GM12878 (cell line): ENCODE measurements around the gene COQ10B. TPM values are rescaled to one million over a fixed set of nuclear protein-coding genes. Genes with fewer than 3 reads are reported as not detected.

ENCODE experiments used
- BMI1 ChIP-seq: fragments of 450-650 bp; IDR thresholded peaks from 2 replicates; pipeline ENCODE4 v1.6.1; 2016; ENCODE audit warnings: mild to moderate bottlenecking, moderate library complexity, borderline replicate concordance
- CBX5 ChIP-seq: sonication (generic); IDR thresholded peaks from 2 replicates; pipeline ENCODE4 v1.6.1; 2016; ENCODE audit warnings: low read depth, moderate library complexity, mild to moderate bottlenecking, inconsistent platforms
- EZH2 ChIP-seq: IDR thresholded peaks from 2 replicates; pipeline ENCODE4 v1.6.1; 2012; ENCODE audit warnings: low read depth, mild to moderate bottlenecking, control low read depth, inconsistent platforms, low read length, borderline replicate concordance; ENCODE audit not compliant: control insufficient read depth
- KAT2A ChIP-seq: conservative IDR thresholded peaks from 2 replicates; pipeline ENCODE4 v1.6.1; 2011; ENCODE audit warnings: low read depth, low read length; ENCODE audit not compliant: control insufficient read depth
- NR2C1 ChIP-seq: fragments of 450-650 bp; IDR thresholded peaks from 2 replicates; pipeline ENCODE4 v1.6.1; 2017; ENCODE audit warnings: antibody characterized with exemption, mild to moderate bottlenecking, moderate library complexity
- PAX8 ChIP-seq: fragments of 450-650 bp; IDR thresholded peaks from 2 replicates; pipeline ENCODE4 v1.6.1; 2017; ENCODE audit warnings: mild to moderate bottlenecking, moderate library complexity
- SIX5 ChIP-seq: IDR thresholded peaks from 2 replicates; pipeline ENCODE4 v1.6.1; 2011; ENCODE audit warnings: mild to moderate bottlenecking, low read depth, low read length, moderate library complexity; ENCODE audit not compliant: severe bottlenecking
- STAT3 ChIP-seq: IDR thresholded peaks from 2 replicates; pipeline ENCODE4 v1.6.1; 2011; ENCODE audit warnings: low read depth, low read length, improper control_type of control experiment
- TCF3 ChIP-seq: IDR thresholded peaks from 2 replicates; pipeline ENCODE4 v1.6.1; 2012; ENCODE audit warnings: low read depth, mild to moderate bottlenecking, low read length, borderline replicate concordance; ENCODE audit not compliant: insufficient read depth
- ZNF274 ChIP-seq: IDR thresholded peaks from one replicate; pipeline ENCODE4 v1.8.0; 2011; ENCODE audit not compliant: insufficient read length, insufficient read depth
- polyA plus RNA-seq, 11 experiments: library from polyadenylated mRNA; depleted of rRNA in 4 of 11; unstranded in 6 of 11; stranded (reverse) in 5 of 11; fragments of >200 nt; fragmentation: Nextera tagmentation in 4 of 11; fragmentation: Illumina TruSeq in 1 of 11; extraction: Ambion mirVana in 4 of 11; extraction: Trizol in 1 of 11; gene quantifications; 1 replicate in 1 of 11; 2 replicates in 10 of 11; pipeline versions ENCODE4 v1.2.1 to v1.2.3, GENCODE V29; 2011 to 2016; ENCODE audit warnings: inconsistent platforms in 2 of 11, missing spikeins in 2 of 11, low read depth in 1 of 11
- total RNA-seq, 4 experiments: library from RNA; depleted of rRNA in 3 of 4; stranded (reverse); fragments of >200 nt in 3 of 4; fragmentation: Illumina TruSeq in 1 of 4; extraction: Trizol in 1 of 4; gene quantifications; 2 replicates each; pipeline versions ENCODE4 v1.2.1 to v1.2.3, GENCODE V29; 2013 to 2021
- TF ChIP-seq, protein P1 (sequence below): fragments of 450-650 bp; IDR thresholded peaks from 2 replicates; pipeline ENCODE4 v1.6.1; 2018; ENCODE audit warnings: borderline replicate concordance, mild to moderate bottlenecking; ENCODE audit not compliant: partially characterized antibody
- TF ChIP-seq, protein P2 (sequence below): fragments of 450-650 bp; IDR thresholded peaks from 2 replicates; pipeline ENCODE4 v1.6.1; 2016; ENCODE audit warnings: mild to moderate bottlenecking, moderate library complexity, borderline replicate concordance
- TF ChIP-seq, protein P3 (sequence below): fragments of 450-650 bp; IDR thresholded peaks from 2 replicates; pipeline ENCODE4 v1.6.1; 2017; ENCODE audit warnings: mild to moderate bottlenecking
- TF ChIP-seq, protein P4 (sequence below): fragments of 450-650 bp; formaldehyde crosslinking; IDR thresholded peaks from 2 replicates; pipeline ENCODE4 v1.4.0; 2020; ENCODE audit warnings: mild to moderate bottlenecking, moderate library complexity

Gene COQ10B
- total and polyA plus RNA-seq, 10 of the 15 experiments (the other 5 are each of a cell fraction or from before 2014, with no cell fraction given) = 3.6 to 23.2 (median 13.2) TPM

DNA sequence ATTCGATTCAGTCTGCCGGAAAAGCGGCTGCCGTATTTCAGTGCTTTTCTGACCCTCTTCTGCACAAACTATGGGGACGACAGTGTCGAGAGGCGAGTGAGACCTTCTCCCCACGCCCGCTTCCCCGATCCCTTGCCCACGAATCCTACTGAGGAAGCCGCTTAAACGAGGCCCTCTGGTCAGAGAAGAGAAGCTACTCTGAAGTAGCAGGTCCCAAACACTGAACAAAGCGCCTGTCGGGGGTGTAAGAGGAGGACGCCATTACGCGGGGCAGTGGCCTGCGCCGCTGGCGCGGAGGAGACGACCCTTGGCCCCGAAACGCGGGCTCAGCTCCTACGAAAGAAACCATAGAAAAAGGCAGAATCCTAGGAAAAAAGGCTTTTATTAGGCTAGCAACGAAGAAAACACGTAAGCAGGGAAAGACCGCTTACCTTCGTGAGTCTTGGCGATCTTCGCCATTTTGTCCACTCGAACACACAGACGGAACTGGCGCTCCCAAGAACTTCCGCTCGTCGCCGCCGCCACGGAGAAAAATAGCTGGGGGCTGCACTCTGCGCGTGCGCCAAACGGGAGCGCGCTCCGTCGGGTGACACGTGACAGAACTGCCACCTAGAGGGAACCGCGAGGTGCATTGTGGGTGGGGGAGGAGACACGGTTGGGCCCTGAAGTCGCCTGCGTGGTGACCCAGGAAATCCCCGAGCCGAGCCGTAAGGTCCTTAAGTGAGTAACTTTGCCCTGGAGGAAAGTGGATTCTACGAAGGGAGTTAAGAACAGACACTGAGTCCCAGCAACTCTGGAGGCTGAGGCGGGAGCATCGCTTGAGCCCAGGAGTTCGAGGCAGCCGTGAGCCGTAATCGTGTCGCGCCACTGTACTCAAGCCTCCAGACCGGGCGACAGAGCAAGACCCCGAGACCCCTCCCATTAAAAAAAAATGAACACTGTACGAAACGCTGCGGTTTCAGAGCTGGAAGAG is 18.5 kb upstream of the COQ10B start, which contains the start of gene SF3B1 (continued):
- peak; percentile 55 for TF ChIP-seq NR2C1
- TF ChIP-seq CBX5 = no peak
- no peak for TF ChIP-seq BMI1
- peak; percentile 84; the same call in 1 of the 2 replicates for TF ChIP-seq PAX8
- TF ChIP-seq, protein P1, sequence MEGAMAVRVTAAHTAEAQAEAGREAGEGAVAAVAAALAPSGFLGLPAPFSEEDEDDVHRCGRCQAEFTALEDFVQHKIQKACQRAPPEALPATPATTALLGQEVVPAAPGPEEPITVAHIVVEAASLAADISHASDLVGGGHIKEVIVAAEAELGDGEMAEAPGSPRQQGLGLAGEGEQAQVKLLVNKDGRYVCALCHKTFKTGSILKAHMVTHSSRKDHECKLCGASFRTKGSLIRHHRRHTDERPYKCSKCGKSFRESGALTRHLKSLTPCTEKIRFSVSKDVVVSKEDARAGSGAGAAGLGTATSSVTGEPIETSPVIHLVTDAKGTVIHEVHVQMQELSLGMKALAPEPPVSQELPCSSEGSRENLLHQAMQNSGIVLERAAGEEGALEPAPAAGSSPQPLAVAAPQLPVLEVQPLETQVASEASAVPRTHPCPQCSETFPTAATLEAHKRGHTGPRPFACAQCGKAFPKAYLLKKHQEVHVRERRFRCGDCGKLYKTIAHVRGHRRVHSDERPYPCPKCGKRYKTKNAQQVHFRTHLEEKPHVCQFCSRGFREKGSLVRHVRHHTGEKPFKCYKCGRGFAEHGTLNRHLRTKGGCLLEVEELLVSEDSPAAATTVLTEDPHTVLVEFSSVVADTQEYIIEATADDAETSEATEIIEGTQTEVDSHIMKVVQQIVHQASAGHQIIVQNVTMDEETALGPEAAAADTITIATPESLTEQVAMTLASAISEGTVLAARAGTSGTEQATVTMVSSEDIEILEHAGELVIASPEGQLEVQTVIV = peak; percentile 22
- TF ChIP-seq, protein P2, sequence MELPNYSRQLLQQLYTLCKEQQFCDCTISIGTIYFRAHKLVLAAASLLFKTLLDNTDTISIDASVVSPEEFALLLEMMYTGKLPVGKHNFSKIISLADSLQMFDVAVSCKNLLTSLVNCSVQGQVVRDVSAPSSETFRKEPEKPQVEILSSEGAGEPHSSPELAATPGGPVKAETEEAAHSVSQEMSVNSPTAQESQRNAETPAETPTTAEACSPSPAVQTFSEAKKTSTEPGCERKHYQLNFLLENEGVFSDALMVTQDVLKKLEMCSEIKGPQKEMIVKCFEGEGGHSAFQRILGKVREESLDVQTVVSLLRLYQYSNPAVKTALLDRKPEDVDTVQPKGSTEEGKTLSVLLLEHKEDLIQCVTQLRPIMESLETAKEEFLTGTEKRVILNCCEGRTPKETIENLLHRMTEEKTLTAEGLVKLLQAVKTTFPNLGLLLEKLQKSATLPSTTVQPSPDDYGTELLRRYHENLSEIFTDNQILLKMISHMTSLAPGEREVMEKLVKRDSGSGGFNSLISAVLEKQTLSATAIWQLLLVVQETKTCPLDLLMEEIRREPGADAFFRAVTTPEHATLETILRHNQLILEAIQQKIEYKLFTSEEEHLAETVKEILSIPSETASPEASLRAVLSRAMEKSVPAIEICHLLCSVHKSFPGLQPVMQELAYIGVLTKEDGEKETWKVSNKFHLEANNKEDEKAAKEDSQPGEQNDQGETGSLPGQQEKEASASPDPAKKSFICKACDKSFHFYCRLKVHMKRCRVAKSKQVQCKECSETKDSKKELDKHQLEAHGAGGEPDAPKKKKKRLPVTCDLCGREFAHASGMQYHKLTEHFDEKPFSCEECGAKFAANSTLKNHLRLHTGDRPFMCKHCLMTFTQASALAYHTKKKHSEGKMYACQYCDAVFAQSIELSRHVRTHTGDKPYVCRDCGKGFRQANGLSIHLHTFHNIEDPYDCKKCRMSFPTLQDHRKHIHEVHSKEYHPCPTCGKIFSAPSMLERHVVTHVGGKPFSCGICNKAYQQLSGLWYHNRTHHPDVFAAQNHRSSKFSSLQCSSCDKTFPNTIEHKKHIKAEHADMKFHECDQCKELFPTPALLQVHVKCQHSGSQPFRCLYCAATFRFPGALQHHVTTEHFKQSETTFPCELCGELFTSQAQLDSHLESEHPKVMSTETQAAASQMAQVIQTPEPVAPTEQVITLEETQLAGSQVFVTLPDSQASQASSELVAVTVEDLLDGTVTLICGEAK = peak; percentile 86; the same call in 1 of the 2 replicates
- peak; percentile 30 for TF ChIP-seq SIX5
- no peak for TF ChIP-seq KAT2A
- no peak for TF ChIP-seq EZH2
- TF ChIP-seq TCF3 = peak; percentile 44; the same call in 1 of the 2 replicates
- TF ChIP-seq ZNF274 = no peak
- TF ChIP-seq, protein P3, sequence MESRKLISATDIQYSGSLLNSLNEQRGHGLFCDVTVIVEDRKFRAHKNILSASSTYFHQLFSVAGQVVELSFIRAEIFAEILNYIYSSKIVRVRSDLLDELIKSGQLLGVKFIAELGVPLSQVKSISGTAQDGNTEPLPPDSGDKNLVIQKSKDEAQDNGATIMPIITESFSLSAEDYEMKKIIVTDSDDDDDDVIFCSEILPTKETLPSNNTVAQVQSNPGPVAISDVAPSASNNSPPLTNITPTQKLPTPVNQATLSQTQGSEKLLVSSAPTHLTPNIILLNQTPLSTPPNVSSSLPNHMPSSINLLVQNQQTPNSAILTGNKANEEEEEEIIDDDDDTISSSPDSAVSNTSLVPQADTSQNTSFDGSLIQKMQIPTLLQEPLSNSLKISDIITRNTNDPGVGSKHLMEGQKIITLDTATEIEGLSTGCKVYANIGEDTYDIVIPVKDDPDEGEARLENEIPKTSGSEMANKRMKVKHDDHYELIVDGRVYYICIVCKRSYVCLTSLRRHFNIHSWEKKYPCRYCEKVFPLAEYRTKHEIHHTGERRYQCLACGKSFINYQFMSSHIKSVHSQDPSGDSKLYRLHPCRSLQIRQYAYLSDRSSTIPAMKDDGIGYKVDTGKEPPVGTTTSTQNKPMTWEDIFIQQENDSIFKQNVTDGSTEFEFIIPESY = no peak
- TF ChIP-seq STAT3 = no peak
- TF ChIP-seq, protein P4, sequence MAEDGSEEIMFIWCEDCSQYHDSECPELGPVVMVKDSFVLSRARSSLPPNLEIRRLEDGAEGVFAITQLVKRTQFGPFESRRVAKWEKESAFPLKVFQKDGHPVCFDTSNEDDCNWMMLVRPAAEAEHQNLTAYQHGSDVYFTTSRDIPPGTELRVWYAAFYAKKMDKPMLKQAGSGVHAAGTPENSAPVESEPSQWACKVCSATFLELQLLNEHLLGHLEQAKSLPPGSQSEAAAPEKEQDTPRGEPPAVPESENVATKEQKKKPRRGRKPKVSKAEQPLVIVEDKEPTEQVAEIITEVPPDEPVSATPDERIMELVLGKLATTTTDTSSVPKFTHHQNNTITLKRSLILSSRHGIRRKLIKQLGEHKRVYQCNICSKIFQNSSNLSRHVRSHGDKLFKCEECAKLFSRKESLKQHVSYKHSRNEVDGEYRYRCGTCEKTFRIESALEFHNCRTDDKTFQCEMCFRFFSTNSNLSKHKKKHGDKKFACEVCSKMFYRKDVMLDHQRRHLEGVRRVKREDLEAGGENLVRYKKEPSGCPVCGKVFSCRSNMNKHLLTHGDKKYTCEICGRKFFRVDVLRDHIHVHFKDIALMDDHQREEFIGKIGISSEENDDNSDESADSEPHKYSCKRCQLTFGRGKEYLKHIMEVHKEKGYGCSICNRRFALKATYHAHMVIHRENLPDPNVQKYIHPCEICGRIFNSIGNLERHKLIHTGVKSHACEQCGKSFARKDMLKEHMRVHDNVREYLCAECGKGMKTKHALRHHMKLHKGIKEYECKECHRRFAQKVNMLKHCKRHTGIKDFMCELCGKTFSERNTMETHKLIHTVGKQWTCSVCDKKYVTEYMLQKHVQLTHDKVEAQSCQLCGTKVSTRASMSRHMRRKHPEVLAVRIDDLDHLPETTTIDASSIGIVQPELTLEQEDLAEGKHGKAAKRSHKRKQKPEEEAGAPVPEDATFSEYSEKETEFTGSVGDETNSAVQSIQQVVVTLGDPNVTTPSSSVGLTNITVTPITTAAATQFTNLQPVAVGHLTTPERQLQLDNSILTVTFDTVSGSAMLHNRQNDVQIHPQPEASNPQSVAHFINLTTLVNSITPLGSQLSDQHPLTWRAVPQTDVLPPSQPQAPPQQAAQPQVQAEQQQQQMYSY = no peak
